ENCODE data around the gene SLC38A10.

The SLC38A10 gene

GRCh38 chr17:81300586-81301155, 5.6 kb upstream of the SLC38A10 start:
- H3K4me3 ChIP-seq (ENCODE audit: low read length) = no peak overlapping the region
- peaks cover 15% of the 10 kb centered on the region for H3K27me3 ChIP-seq (replicated peaks; ENCODE audit: control insufficient read depth, insufficient read depth, low read length)
- no peak for DNase-seq (ENCODE audit: low read depth)
- no peaks in the 10 kb centered on the region for H3K9me3 ChIP-seq (ENCODE audit: control insufficient read depth, low read length)
- no peaks in the 10 kb centered on the region for H3K36me3 ChIP-seq (ENCODE audit: control insufficient read depth, insufficient read depth, low read length, severe bottlenecking)
- H3K9ac ChIP-seq (ENCODE audit: low read length) = no peak overlapping the region
- H3K4me1 ChIP-seq (ENCODE audit: control insufficient read depth, insufficient read depth, low read length) = peaks cover 13% of the 10 kb centered on the region

DNA sequence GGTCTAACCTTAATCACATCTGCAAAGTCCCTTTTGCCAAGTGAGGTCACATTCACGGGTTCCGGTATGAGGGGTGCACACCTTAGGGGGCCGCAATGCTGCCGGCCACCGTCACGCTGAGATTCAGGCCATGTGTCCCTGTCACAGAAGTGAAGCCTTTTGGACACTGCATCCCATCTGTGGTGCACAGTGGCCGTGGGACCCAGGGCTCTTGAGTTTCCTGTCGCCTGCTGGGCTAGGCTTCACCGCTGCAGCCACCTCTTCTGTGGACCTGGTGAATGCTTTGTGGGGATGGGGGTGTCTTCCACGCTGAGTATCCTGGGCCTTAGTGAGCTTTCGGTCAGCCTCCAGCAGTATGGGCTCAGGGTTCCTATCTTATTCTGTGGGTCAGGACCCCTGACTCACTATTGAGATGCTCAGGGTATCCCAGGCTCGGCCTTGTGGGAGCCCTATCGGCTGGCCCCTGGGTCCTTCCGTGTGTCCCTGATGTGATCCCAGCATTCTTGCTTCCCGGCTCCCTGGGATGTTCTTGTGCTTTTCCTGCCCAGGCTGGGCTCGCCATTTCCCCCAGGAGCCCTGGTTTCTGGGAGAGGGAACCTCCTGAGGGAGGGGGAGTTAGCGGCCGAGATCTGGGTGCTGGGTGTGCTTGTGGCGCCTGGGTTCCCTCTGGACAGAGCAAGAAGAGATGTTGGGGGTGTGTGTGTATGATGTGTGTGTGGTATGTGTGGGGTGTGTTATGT, 4.9 kb upstream of the SLC38A10 start:
- Histone ChIP-seq H3K4me3 (ENCODE audit: low read length) (no peak overlapping the region), H3K9me3 (ENCODE audit: control insufficient read depth, low read length) (no peaks in the 10 kb centered on the region), H3K9ac (ENCODE audit: low read length) (no peak overlapping the region), H3K27me3 (replicated peaks; ENCODE audit: control insufficient read depth, insufficient read depth, low read length) (peaks cover 15% of the 10 kb centered on the region), H3K36me3 (ENCODE audit: control insufficient read depth, insufficient read depth, low read length, severe bottlenecking) (no peaks in the 10 kb centered on the region), H3K4me1 (ENCODE audit: control insufficient read depth, insufficient read depth, low read length) (peaks cover 16% of the 10 kb centered on the region)
- no peak for DNase-seq (ENCODE audit: low read depth)

DNA sequence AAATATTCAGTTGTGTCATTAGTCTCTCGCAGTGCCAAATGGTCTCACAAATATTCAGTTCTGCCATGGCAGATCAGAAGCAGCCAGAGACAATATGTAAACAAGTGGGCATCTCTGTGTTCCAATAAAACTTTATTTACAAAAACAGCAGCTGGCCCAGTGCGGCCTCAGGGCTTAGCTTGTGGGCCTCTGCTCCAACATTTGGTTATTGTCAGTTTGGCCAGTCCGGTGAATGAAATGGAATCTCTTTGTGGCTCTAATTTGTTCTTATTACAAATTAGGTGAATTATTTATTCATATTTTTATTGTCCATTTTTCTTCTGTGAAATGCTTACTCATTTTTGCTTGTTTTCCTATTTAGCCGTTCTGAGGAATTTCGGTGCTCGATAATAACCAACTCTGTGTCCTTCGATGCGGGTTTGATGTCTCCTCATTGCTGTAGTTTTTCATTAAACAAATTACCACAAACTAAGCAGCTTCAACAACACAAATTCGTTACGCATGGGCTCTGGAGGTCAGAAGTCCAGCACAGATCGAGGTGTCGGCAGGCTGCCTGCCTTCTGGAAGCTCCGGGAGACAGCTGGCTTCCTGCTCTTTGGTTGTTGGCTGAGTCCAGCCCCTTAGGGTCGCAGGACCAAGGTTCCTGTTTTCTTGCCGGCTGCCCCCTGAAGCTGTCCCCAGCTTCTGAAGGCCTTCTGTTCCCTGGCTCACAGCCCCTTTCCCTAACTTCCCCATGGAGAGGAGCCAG, 4.1 kb upstream of the SLC38A10 start:
- Histone ChIP-seq H3K27me3 (replicated peaks; ENCODE audit: control insufficient read depth, insufficient read depth, low read length) (peaks cover 15% of the 10 kb centered on the region), H3K9me3 (ENCODE audit: control insufficient read depth, low read length) (no peaks in the 10 kb centered on the region), H3K4me1 (ENCODE audit: control insufficient read depth, insufficient read depth, low read length) (peaks cover 16% of the 10 kb centered on the region), H3K9ac (ENCODE audit: low read length) (no peak overlapping the region), H3K4me3 (ENCODE audit: low read length) (no peak overlapping the region), H3K36me3 (ENCODE audit: control insufficient read depth, insufficient read depth, low read length, severe bottlenecking) (no peaks in the 10 kb centered on the region)
- no peak for DNase-seq (ENCODE audit: low read depth)

- Histone ChIP-seq H3K27me3 (replicated peaks; ENCODE audit: control insufficient read depth, insufficient read depth, low read length) (peaks cover 15% of the 10 kb centered on the region), H3K9ac (ENCODE audit: low read length) (no peak overlapping the region), H3K4me1 (ENCODE audit: control insufficient read depth, insufficient read depth, low read length) (peaks cover 19% of the 10 kb centered on the region), H3K9me3 (ENCODE audit: control insufficient read depth, low read length) (no peaks in the 10 kb centered on the region), H3K4me3 (ENCODE audit: low read length) (no peak overlapping the region), H3K36me3 (ENCODE audit: control insufficient read depth, insufficient read depth, low read length, severe bottlenecking) (no peaks in the 10 kb centered on the region)
- no peak for DNase-seq (ENCODE audit: low read depth)
These were observed 3.4 kb upstream of the SLC38A10 start for GRCh38 chr17:81298325-81298990.

- no peaks in the 10 kb centered on the region for H3K27me3 ChIP-seq (replicated peaks; ENCODE audit: control insufficient read depth, insufficient read depth, low read length)
- H3K4me1 ChIP-seq (ENCODE audit: control insufficient read depth, insufficient read depth, low read length) = peaks cover 25% of the 10 kb centered on the region
- H3K9me3 ChIP-seq (ENCODE audit: control insufficient read depth, low read length) = no peaks in the 10 kb centered on the region
- H3K36me3 ChIP-seq (ENCODE audit: control insufficient read depth, insufficient read depth, low read length, severe bottlenecking) = no peaks in the 10 kb centered on the region
- H3K4me3 ChIP-seq (ENCODE audit: low read length) = peak overlapping the region; percentile 93
- peak; percentile 66 for DNase-seq (ENCODE audit: low read depth)
- H3K9ac ChIP-seq (ENCODE audit: low read length) = peak overlapping the region; percentile 96
These were observed 722 bp upstream of the SLC38A10 start for GRCh38 chr17:81295676-81296381.

- H3K27me3 ChIP-seq (replicated peaks; ENCODE audit: control insufficient read depth, insufficient read depth, low read length) = no peaks in the 10 kb centered on the region
- H3K9ac ChIP-seq (ENCODE audit: low read length) = peak overlapping the region; percentile 96
- peak overlapping the region; percentile 93 for H3K4me3 ChIP-seq (ENCODE audit: low read length)
- H3K9me3 ChIP-seq (ENCODE audit: control insufficient read depth, low read length) = no peaks in the 10 kb centered on the region
- peaks cover 25% of the 10 kb centered on the region for H3K4me1 ChIP-seq (ENCODE audit: control insufficient read depth, insufficient read depth, low read length)
- peak; percentile 60 for DNase-seq (ENCODE audit: low read depth)
- peaks cover 6% of the 10 kb centered on the region for H3K36me3 ChIP-seq (ENCODE audit: control insufficient read depth, insufficient read depth, low read length, severe bottlenecking)
These were observed 536 bp downstream of the SLC38A10 start for GRCh38 chr17:81294512-81295030.

DNA sequence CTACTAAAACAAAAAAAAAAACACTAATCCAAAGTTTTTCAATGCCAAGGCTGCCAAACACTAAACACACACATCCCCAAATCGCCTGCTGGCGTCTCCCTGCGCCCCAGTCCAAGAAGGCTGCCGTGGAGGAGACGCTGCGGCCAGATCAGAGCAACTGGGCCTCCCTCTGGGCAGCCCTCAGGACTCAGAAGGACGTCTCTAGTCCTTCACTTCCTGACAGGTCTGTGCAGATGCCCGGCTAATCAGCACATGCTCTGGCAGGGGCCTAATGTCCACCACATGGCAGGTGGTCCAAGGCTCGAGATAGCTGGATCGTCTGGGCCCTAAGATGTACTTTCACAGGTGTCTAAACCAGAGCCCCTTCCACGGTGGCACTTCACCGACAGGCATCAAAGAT, 2.7 kb downstream of the SLC38A10 start:
- no peaks in the 10 kb centered on the region for H3K9me3 ChIP-seq (ENCODE audit: control insufficient read depth, low read length)
- H3K4me1 ChIP-seq (ENCODE audit: control insufficient read depth, insufficient read depth, low read length) = peaks cover 25% of the 10 kb centered on the region
- H3K4me3 ChIP-seq (ENCODE audit: low read length) = no peak overlapping the region
- peaks cover 19% of the 10 kb centered on the region for H3K36me3 ChIP-seq (ENCODE audit: control insufficient read depth, insufficient read depth, low read length, severe bottlenecking)
- H3K9ac ChIP-seq (ENCODE audit: low read length) = no peak overlapping the region
- no peaks in the 10 kb centered on the region for H3K27me3 ChIP-seq (replicated peaks; ENCODE audit: control insufficient read depth, insufficient read depth, low read length)
- no peak for DNase-seq (ENCODE audit: low read depth)

GRCh38 chr17:81291662-81292061, 3.4 kb downstream of the SLC38A10 start:
- DNase-seq (ENCODE audit: low read depth) = peak; percentile 46
- peaks cover 24% of the 10 kb centered on the region for H3K36me3 ChIP-seq (ENCODE audit: control insufficient read depth, insufficient read depth, low read length, severe bottlenecking)
- H3K9ac ChIP-seq (ENCODE audit: low read length) = no peak overlapping the region
- no peak overlapping the region for H3K4me3 ChIP-seq (ENCODE audit: low read length)
- H3K27me3 ChIP-seq (replicated peaks; ENCODE audit: control insufficient read depth, insufficient read depth, low read length) = no peaks in the 10 kb centered on the region
- H3K4me1 ChIP-seq (ENCODE audit: control insufficient read depth, insufficient read depth, low read length) = peaks cover 25% of the 10 kb centered on the region
- no peaks in the 10 kb centered on the region for H3K9me3 ChIP-seq (ENCODE audit: control insufficient read depth, low read length)

DNA sequence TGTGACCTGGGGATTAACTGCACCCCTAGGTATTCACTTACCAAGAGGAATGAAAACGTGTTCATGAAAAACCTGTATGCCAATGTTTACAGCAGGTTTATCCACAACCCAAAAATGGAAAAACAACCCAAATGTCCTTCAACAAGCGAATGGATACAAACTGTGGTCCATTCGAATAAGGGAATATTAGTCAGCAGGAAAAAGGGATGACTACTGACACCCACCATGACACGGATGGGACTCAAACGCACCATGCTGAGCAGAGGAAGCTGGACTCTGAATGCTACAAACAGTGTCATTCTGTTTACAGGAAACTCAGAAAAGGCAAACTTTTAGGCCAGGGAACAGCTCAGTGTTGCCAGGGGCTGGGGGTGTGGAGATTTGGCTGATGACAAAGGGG, 4.9 kb downstream of the SLC38A10 start:
- DNase-seq (ENCODE audit: low read depth) = no peak
- peaks cover 25% of the 10 kb centered on the region for H3K4me1 ChIP-seq (ENCODE audit: control insufficient read depth, insufficient read depth, low read length)

GRCh38 chr17:81289627-81290026, 5.5 kb downstream of the SLC38A10 start:
- peaks cover 31% of the 10 kb centered on the region for H3K4me1 ChIP-seq (ENCODE audit: control insufficient read depth, insufficient read depth, low read length)
- no peak for DNase-seq (ENCODE audit: low read depth)
- peaks cover 24% of the 10 kb centered on the region for H3K36me3 ChIP-seq (ENCODE audit: control insufficient read depth, insufficient read depth, low read length, severe bottlenecking)
- no peaks in the 10 kb centered on the region for H3K9me3 ChIP-seq (ENCODE audit: control insufficient read depth, low read length)
- no peaks in the 10 kb centered on the region for H3K27me3 ChIP-seq (replicated peaks; ENCODE audit: control insufficient read depth, insufficient read depth, low read length)
- H3K4me3 ChIP-seq (ENCODE audit: low read length) = no peak overlapping the region
- H3K9ac ChIP-seq (ENCODE audit: low read length) = no peak overlapping the region

More for the DNA sequence above, 4.9 kb downstream of the SLC38A10 start:
- no peaks in the 10 kb centered on the region for H3K27me3 ChIP-seq (replicated peaks; ENCODE audit: control insufficient read depth, insufficient read depth, low read length)
- no peak overlapping the region for H3K9ac ChIP-seq (ENCODE audit: low read length)
- no peaks in the 10 kb centered on the region for H3K9me3 ChIP-seq (ENCODE audit: control insufficient read depth, low read length)
- no peak overlapping the region for H3K4me3 ChIP-seq (ENCODE audit: low read length)
- H3K36me3 ChIP-seq (ENCODE audit: control insufficient read depth, insufficient read depth, low read length, severe bottlenecking) = peaks cover 24% of the 10 kb centered on the region
